ENCODE results near the gene TMEM190.

Gene TMEM190

GRCh38 chr19:55424518-55424917 lies 47.9 kb downstream of the TMEM190 start:
- DNase-seq = no peak

- DNase-seq = no peak
Observed at GRCh38 chr19:55426042-55426441, 49.4 kb downstream of the TMEM190 start.
